ENCODE data around the gene FAM170A.

FAM170A gene

DNA sequence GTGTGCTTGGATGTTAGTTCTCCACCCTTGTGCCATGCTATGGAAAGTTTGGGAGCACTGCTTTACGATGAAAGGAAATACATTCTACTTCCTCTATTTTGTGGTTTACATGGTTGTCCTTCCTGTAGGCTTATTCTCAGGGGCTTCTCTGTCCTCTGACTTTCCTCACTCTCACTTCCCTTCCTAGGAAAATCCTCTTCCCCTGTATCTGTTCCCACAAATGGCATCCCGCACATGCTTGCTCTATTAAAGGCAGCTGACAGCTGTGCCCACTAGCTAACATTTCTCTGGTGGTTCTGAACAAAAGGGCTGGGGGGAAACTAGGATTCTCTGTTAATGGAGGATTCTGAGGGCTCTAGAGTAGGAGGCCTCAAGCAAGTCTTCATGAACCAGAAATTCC, 52.4 kb downstream of the FAM170A start:
- H3K36me3 Mint-ChIP-seq, result no peaks in the 10 kb centered on the region
- H3K27ac Mint-ChIP-seq, result no peak overlapping the region
- no peaks in the 10 kb centered on the region for H3K4me1 Mint-ChIP-seq

DNA sequence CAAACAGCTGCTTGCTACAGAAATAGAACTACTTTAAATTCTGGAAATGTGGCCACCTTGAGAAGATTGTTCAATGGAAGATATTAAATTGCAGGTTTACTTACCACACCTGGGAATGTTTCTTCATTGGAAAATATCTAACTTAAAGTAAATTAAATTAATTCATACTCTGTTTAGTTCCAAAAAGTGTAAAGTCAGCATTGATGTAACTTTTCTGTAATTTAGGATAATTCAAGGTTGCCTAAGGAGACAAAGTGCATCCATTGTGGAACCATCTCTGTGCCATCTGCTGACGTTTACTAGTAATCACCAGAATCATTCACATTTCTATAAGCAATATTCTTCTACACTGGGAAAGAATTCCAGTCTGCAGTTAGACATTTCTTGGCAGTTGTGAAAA, 53.0 kb downstream of the FAM170A start:
- Mint-ChIP-seq H3K36me3 (no peaks in the 10 kb centered on the region), H3K27me3 (peaks cover 1% of the 10 kb centered on the region), H3K4me1 (no peaks in the 10 kb centered on the region), H3K27ac (no peak overlapping the region), H3K4me3 (no peak overlapping the region), H3K9me3 (no peaks in the 10 kb centered on the region)

More for the DNA sequence above, 52.4 kb downstream of the FAM170A start:
- Mint-ChIP-seq H3K27me3 (peaks cover 1% of the 10 kb centered on the region), H3K9me3 (no peaks in the 10 kb centered on the region), H3K4me3 (no peak overlapping the region)
